ENCODE measurements around the gene GIGYF2. TPM values are rescaled to one million over a fixed set of nuclear protein-coding genes. Genes with fewer than 3 reads are reported as not detected.
A peak's percentile ranks its signal among the peaks of the same experiment; 100 is the strongest.

GIGYF2 gene
- total RNA-seq, 1 donor from 2014 or later: 63.4 TPM

DNA sequence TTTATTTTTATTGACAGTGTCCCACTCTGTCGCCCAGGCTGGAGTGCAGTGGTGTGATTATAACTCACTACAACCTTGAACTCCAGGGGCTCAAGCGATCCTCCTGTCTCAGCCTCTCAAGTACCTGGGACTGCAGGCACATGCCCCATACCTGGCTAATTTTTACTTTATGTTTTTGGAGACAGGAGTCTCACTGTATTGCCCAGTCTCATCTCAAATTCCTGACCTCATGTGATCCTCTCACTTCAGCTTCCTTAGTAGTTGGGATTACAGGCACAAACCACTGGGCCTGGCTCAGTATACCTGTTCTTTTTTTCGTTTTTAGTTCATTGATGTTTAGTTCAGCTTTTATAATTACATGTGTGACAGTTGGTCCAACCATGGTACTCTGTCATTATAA, 132.9 kb downstream of the GIGYF2 start:
- H3K9me3 Mint-ChIP-seq (ENCODE audit: unreplicated experiment): no peaks in the 10 kb centered on the region
- no peak overlapping the region for H3K4me3 Mint-ChIP-seq (ENCODE audit: unreplicated experiment)
- peaks cover 42% of the 10 kb centered on the region for H3K36me3 Mint-ChIP-seq (ENCODE audit: unreplicated experiment)
- H3K27me3 Mint-ChIP-seq (ENCODE audit: unreplicated experiment): no peaks in the 10 kb centered on the region
- TF ChIP-seq, protein P1, sequence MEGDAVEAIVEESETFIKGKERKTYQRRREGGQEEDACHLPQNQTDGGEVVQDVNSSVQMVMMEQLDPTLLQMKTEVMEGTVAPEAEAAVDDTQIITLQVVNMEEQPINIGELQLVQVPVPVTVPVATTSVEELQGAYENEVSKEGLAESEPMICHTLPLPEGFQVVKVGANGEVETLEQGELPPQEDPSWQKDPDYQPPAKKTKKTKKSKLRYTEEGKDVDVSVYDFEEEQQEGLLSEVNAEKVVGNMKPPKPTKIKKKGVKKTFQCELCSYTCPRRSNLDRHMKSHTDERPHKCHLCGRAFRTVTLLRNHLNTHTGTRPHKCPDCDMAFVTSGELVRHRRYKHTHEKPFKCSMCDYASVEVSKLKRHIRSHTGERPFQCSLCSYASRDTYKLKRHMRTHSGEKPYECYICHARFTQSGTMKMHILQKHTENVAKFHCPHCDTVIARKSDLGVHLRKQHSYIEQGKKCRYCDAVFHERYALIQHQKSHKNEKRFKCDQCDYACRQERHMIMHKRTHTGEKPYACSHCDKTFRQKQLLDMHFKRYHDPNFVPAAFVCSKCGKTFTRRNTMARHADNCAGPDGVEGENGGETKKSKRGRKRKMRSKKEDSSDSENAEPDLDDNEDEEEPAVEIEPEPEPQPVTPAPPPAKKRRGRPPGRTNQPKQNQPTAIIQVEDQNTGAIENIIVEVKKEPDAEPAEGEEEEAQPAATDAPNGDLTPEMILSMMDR (IDR thresholded peaks at IDR 0.05): no peak
- H3K4me1 Mint-ChIP-seq (ENCODE audit: unreplicated experiment): no peaks in the 10 kb centered on the region
- no peak for DNase-seq (ENCODE audit: extremely low spot score, unreplicated experiment)
- no peak overlapping the region for H3K27ac Mint-ChIP-seq (ENCODE audit: unreplicated experiment)

DNA sequence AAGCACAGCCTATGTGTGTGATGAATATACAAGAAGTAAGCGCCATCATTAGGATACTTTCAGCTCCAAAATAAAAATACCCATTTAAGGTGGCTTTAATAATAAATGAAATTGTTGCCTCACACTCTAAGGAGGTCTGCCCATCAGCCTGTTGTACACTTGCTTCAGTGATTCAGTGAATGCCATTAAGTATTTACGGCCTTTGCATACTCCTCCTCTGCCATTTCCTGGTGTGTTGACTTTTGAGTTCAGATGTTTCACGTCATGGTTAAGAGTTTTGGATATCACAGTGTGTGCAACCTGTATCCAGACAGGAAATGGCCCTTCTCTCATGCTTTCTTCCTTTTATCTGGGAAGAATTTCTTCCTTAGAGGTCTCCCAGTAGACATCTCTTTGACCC, 134.4 kb downstream of the GIGYF2 start:
- Mint-ChIP-seq H3K9me3 (ENCODE audit: unreplicated experiment) (no peaks in the 10 kb centered on the region), H3K36me3 (ENCODE audit: unreplicated experiment) (peaks cover 42% of the 10 kb centered on the region), H3K27me3 (ENCODE audit: unreplicated experiment) (no peaks in the 10 kb centered on the region), H3K4me1 (ENCODE audit: unreplicated experiment) (no peaks in the 10 kb centered on the region), H3K4me3 (ENCODE audit: unreplicated experiment) (no peak overlapping the region), H3K27ac (ENCODE audit: unreplicated experiment) (no peak overlapping the region)
- DNase-seq (ENCODE audit: extremely low spot score, unreplicated experiment): no peak
- TF ChIP-seq, protein P1 (IDR thresholded peaks at IDR 0.05): no peak

DNA sequence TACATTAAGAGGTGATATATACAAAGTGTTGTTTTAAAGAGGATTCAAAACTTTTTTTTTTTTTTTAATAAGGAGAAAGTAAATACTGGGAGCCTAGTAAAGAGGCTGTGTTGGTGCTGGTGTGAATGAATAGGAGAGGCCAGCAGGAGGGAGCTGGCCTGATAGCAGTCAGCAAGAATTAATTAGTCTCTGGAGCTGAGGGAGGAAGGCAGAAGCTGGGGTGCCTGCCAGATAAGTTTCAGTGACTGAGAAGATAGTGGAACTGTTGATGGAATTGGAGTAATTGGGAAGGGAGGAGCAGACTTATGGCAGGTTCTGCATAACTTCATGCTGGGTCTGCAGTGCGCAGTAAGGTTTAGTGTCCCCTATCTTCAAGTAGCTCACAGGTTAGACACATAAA, 136.7 kb downstream of the GIGYF2 start:
- Mint-ChIP-seq H3K9me3 (ENCODE audit: unreplicated experiment) (no peaks in the 10 kb centered on the region), H3K27me3 (ENCODE audit: unreplicated experiment) (no peaks in the 10 kb centered on the region), H3K4me3 (ENCODE audit: unreplicated experiment) (no peak overlapping the region), H3K4me1 (ENCODE audit: unreplicated experiment) (peaks cover 9% of the 10 kb centered on the region), H3K36me3 (ENCODE audit: unreplicated experiment) (peaks cover 48% of the 10 kb centered on the region), H3K27ac (ENCODE audit: unreplicated experiment) (no peak overlapping the region)
- TF ChIP-seq, protein P1 (IDR thresholded peaks at IDR 0.05): no peak
- DNase-seq (ENCODE audit: extremely low spot score, unreplicated experiment): no peak

DNA sequence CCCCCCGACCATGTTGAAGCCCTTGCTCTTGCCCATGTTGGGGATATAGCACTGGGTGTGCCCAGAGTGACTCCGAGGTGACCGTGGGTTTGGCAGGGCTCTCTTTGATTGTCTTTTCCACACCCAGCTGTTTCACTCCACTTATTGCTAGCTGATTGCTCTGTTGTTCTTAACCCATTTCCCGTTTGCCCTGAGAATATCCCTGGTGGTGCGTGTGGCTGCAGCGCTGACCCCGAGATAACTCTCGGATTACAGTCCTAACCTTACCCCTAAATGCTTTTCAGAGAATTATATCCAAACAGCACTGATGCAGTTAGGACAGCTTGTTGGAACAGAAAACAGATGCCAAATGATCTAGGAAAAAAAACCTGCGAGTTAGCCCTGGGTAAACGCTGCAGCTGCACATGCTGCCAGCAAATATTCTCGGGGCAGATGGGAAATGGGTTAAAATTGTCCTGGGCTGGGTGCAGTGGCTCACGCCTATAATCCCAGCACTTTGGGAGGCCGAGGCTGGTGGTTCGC, 138.6 kb downstream of the GIGYF2 start:
- no peak for DNase-seq (ENCODE audit: extremely low spot score, unreplicated experiment)
- H3K9me3 Mint-ChIP-seq (ENCODE audit: unreplicated experiment): no peaks in the 10 kb centered on the region

DNA sequence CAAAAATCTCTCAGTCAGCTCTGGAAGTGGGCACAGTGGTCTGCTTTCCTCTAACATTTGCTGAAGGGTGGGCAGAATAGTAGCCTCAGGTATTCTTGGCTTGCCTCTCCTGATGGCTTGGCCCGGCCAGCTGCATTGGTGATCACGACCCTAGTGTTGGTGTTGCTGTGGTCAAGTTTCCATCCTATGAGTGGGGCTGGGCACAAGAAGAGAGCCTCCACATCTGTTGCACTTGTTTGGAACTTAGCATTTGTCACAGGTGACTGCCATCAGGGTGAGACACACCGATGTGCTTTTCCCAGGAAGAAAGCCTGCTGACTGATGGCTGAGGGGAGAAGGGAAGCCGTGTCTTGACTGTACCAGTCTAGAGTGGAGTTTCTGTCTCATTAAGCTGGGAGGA, 139.8 kb downstream of the GIGYF2 start:
- no peak for DNase-seq (ENCODE audit: extremely low spot score, unreplicated experiment)
- Mint-ChIP-seq H3K4me3 (ENCODE audit: unreplicated experiment) (no peak overlapping the region), H3K4me1 (ENCODE audit: unreplicated experiment) (peaks cover 9% of the 10 kb centered on the region), H3K27ac (ENCODE audit: unreplicated experiment) (no peak overlapping the region), H3K27me3 (ENCODE audit: unreplicated experiment) (no peaks in the 10 kb centered on the region), H3K9me3 (ENCODE audit: unreplicated experiment) (no peaks in the 10 kb centered on the region), H3K36me3 (ENCODE audit: unreplicated experiment) (peaks cover 57% of the 10 kb centered on the region)
- TF ChIP-seq, protein P1 (IDR thresholded peaks at IDR 0.05): no peak

More for the DNA sequence above, 138.6 kb downstream of the GIGYF2 start:
- no peaks in the 10 kb centered on the region for H3K27me3 Mint-ChIP-seq (ENCODE audit: unreplicated experiment)
- H3K4me3 Mint-ChIP-seq (ENCODE audit: unreplicated experiment): no peak overlapping the region
- TF ChIP-seq, protein P1 (IDR thresholded peaks at IDR 0.05): no peak
- peaks cover 59% of the 10 kb centered on the region for H3K36me3 Mint-ChIP-seq (ENCODE audit: unreplicated experiment)
- peaks cover 9% of the 10 kb centered on the region for H3K4me1 Mint-ChIP-seq (ENCODE audit: unreplicated experiment)
- peak overlapping the region; percentile 12 for H3K27ac Mint-ChIP-seq (ENCODE audit: unreplicated experiment)
